Osteocyte (in vitro differentiated cells): ENCODE results near the gene KDF1. TPM values are rescaled to one million over a fixed set of nuclear protein-coding genes. Genes with fewer than 3 reads are reported as not detected.
A peak's percentile ranks its signal among the peaks of the same experiment; 100 is the strongest.

Experiments used
- DNase-seq: peaks from one replicate; pipeline ENCODE4 v3.0.0; 2021; ENCODE audit warnings: mixed read lengths; ENCODE audit not compliant: unreplicated experiment; ENCODE audit errors: extremely low spot score
- H3K27ac Mint-ChIP-seq: one replicate; pipeline ENCODE4 v1.8.0; 2021; ENCODE audit warnings: mild to moderate bottlenecking, mixed read lengths; ENCODE audit not compliant: unreplicated experiment
- H3K27me3 Mint-ChIP-seq: one replicate; pipeline ENCODE4 v1.8.0; 2021; ENCODE audit warnings: mixed read lengths; ENCODE audit not compliant: unreplicated experiment
- H3K36me3 Mint-ChIP-seq: one replicate; pipeline ENCODE4 v1.8.0; 2021; ENCODE audit warnings: mixed read lengths; ENCODE audit not compliant: unreplicated experiment
- H3K4me1 Mint-ChIP-seq: one replicate; pipeline ENCODE4 v1.8.0; 2021; ENCODE audit warnings: mixed read lengths; ENCODE audit not compliant: unreplicated experiment
- H3K4me3 Mint-ChIP-seq: one replicate; pipeline ENCODE4 v1.8.0; 2021; ENCODE audit warnings: mild to moderate bottlenecking, moderate library complexity, mixed read lengths; ENCODE audit not compliant: unreplicated experiment
- H3K9me3 Mint-ChIP-seq: one replicate; pipeline ENCODE4 v1.8.0; 2021; ENCODE audit warnings: mixed read lengths; ENCODE audit not compliant: unreplicated experiment
- CTCF ChIP-seq: fragments of 200-600 bp; sonication (generic); IDR thresholded peaks from 2 replicates; pipeline ENCODE4 v1.5.0; 2021; ENCODE audit warnings: antibody characterized with exemption, mild to moderate bottlenecking, moderate library complexity
- total RNA-seq: library from RNA; stranded (reverse); gene quantifications from 2 replicates; pipeline ENCODE4 v1.2.1, GENCODE V29; 2021

KDF1 gene
- total RNA-seq, 1 donor from 2014 or later: not detected

- Mint-ChIP-seq H3K4me3 (no peak overlapping the region), H3K4me1 (no peaks in the 10 kb centered on the region), H3K9me3 (no peaks in the 10 kb centered on the region), H3K36me3 (peaks cover 23% of the 10 kb centered on the region), H3K27me3 (no peaks in the 10 kb centered on the region), H3K27ac (no peak overlapping the region)
- no peak for DNase-seq
- TF ChIP-seq CTCF: no peak
Measured at GRCh38 chr1:26932531-26932930, 27.7 kb downstream of the KDF1 start.

- no peak for DNase-seq
- Mint-ChIP-seq H3K4me1 (peaks cover 25% of the 10 kb centered on the region), H3K36me3 (peaks cover 25% of the 10 kb centered on the region), H3K27ac (no peak overlapping the region), H3K9me3 (no peaks in the 10 kb centered on the region), H3K27me3 (no peaks in the 10 kb centered on the region), H3K4me3 (no peak overlapping the region)
- TF ChIP-seq CTCF: no peak
Measured at GRCh38 chr1:26923711-26924110, 36.6 kb downstream of the KDF1 start.

- H3K4me3 Mint-ChIP-seq: peak overlapping the region; percentile 96
- DNase-seq: no peak
- no peaks in the 10 kb centered on the region for H3K27me3 Mint-ChIP-seq
- H3K36me3 Mint-ChIP-seq: peaks cover 18% of the 10 kb centered on the region
- no peak overlapping the region for H3K27ac Mint-ChIP-seq
- H3K9me3 Mint-ChIP-seq: no peaks in the 10 kb centered on the region
- TF ChIP-seq CTCF: no peak
- peaks cover 25% of the 10 kb centered on the region for H3K4me1 Mint-ChIP-seq
Measured at GRCh38 chr1:26922901-26923300, 37.4 kb downstream of the KDF1 start.

- no peaks in the 10 kb centered on the region for H3K9me3 Mint-ChIP-seq
- peak overlapping the region; percentile 92 for H3K27ac Mint-ChIP-seq
- no peak for TF ChIP-seq CTCF
- H3K4me3 Mint-ChIP-seq: peak overlapping the region; percentile 96
- peaks cover 25% of the 10 kb centered on the region for H3K4me1 Mint-ChIP-seq
- H3K36me3 Mint-ChIP-seq: peaks cover 13% of the 10 kb centered on the region
- no peak for DNase-seq
- no peaks in the 10 kb centered on the region for H3K27me3 Mint-ChIP-seq
Measured at GRCh38 chr1:26922431-26922729, 37.9 kb downstream of the KDF1 start.

- no peaks in the 10 kb centered on the region for H3K9me3 Mint-ChIP-seq
- no peaks in the 10 kb centered on the region for H3K27me3 Mint-ChIP-seq
- H3K4me1 Mint-ChIP-seq: peaks cover 25% of the 10 kb centered on the region
- no peak for TF ChIP-seq CTCF
- peak within 1 kb of the TSS; percentile 92 for H3K27ac Mint-ChIP-seq
- DNase-seq: peak; percentile 99
- H3K36me3 Mint-ChIP-seq: peaks cover 10% of the 10 kb centered on the region
- peak within 1 kb of the TSS; percentile 96 for H3K4me3 Mint-ChIP-seq
Measured at GRCh38 chr1:26921540-26922430, 38.5 kb downstream of the KDF1 start, which contains the start of gene NUDC. Gene NUDC, plus strand, starts transcription at chr1:26921743. Its CDS starts 106 bp downstream, at chr1:26921849.
